ENCODE measurements around the gene PDE4B. TPM values are rescaled to one million over a fixed set of nuclear protein-coding genes. Genes with fewer than 3 reads are reported as not detected.

Gene PDE4B
- polyA plus RNA-seq, 1 donor from 2014 or later = 84.3 TPM

DNA sequence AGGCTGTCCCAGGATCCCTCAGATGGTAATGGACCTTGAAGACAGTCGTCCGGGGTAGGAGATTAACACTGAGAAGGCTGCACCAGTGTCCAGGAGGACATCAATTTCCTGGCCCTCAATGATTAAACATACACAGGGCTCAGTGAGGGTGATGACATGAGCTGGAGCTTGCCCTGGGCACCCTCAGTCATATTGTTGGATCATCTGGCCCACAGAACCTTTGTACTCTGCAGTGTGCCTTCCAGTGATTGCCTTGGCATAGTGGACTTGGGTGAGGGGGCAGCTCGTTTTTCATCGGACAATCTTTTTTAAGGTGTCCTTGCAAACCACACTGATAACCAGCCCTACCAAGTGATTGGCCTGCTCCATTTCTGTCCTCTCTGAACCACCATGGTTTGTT, 630.1 kb downstream of the PDE4B start:
- no peak overlapping the region for H3K27ac Mint-ChIP-seq
- peaks cover 7 to 15% (median 12%) of the 10 kb centered on the region in 3 donors for H3K9me3 Mint-ChIP-seq

More for the DNA sequence above, 630.1 kb downstream of the PDE4B start:
- Mint-ChIP-seq H3K27me3 (no peaks in the 10 kb centered on the region), H3K4me3 (no peak overlapping the region), H3K4me1 (peaks cover 0 to 8% (median 6%) of the 10 kb centered on the region in 3 donors), H3K36me3 (no peaks in the 10 kb centered on the region)

Measured in IgD-negative memory B cell (primary cell).